ENCODE measurements around the gene SLC16A2.
A peak's percentile ranks its signal among the peaks of the same experiment; 100 is the strongest.

SLC16A2 gene

DNA sequence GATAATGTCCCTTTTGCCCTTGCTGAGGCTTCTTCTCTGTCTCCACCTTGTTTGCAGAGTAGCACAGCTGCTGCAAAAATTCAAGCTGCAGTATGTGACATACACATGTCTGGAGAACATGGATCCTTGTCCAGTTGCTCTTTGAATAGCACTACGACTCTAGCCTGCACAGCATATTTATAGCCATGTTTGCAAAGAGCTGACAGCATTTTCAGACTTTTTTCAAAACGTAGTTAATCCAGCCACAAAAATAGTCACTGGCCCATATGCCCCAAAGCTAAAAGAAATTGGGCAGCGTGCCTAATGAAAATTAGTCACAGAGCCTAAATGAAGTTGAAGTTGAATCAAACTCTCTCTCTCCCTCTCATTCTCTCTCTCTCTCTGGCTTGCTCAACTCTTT lies 17.5 kb downstream of the SLC16A2 start:
- Histone ChIP-seq H3K4me3 (no peak overlapping the region), H3K27ac (no peak overlapping the region)
- TF ChIP-seq, protein P1, sequence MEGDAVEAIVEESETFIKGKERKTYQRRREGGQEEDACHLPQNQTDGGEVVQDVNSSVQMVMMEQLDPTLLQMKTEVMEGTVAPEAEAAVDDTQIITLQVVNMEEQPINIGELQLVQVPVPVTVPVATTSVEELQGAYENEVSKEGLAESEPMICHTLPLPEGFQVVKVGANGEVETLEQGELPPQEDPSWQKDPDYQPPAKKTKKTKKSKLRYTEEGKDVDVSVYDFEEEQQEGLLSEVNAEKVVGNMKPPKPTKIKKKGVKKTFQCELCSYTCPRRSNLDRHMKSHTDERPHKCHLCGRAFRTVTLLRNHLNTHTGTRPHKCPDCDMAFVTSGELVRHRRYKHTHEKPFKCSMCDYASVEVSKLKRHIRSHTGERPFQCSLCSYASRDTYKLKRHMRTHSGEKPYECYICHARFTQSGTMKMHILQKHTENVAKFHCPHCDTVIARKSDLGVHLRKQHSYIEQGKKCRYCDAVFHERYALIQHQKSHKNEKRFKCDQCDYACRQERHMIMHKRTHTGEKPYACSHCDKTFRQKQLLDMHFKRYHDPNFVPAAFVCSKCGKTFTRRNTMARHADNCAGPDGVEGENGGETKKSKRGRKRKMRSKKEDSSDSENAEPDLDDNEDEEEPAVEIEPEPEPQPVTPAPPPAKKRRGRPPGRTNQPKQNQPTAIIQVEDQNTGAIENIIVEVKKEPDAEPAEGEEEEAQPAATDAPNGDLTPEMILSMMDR (IDR thresholded peaks at IDR 0.05) = no peak
- no peak for DNase-seq (ENCODE audit: low spot score)

DNA sequence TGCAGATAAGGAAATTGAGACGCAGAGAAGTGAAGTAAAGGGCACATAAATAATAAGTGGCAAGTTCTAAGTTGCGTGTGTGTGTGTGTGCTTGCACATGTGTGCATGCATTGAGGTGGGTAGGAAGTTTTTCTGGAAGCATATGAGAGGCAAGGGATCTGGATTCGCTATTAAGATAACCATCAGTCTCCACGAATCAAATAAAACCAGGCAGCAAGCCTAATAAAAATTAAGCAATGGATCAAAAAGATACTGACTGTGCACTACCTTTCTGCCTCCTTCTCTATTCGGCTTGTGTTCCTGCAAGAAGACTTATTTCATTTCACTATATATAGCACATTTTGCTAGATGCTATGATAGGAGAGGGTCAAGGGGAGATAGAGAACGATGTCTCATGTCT lies 23.8 kb downstream of the SLC16A2 start:
- DNase-seq (ENCODE audit: low spot score) = no peak
- Histone ChIP-seq H3K27ac (no peak overlapping the region), H3K4me3 (no peak overlapping the region)
- TF ChIP-seq, protein P1 (IDR thresholded peaks at IDR 0.05) = no peak

DNA sequence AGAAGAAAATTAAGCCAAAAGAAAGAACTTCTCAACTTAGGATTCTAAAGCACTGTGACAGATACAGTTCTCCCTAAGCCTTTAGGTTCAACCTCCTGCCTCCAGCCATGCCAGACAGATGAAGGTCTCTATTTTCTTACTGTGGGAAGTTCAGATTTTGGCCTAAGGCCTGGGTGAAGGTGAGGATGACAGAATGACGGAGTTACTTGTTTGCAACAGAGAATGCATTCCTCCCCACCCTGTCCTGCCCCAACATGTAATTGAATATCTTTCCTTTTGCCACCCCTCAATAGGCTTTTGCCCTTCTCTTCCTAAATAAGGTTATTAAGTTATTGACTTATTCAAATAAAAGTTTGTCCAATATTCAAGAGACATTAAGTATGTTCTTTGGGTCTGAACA lies 25.6 kb downstream of the SLC16A2 start:
- Histone ChIP-seq H3K4me3 (no peak overlapping the region), H3K27ac (no peak overlapping the region)
- TF ChIP-seq, protein P1 (IDR thresholded peaks at IDR 0.05) = no peak
- DNase-seq (ENCODE audit: low spot score) = peak; percentile 2

DNA sequence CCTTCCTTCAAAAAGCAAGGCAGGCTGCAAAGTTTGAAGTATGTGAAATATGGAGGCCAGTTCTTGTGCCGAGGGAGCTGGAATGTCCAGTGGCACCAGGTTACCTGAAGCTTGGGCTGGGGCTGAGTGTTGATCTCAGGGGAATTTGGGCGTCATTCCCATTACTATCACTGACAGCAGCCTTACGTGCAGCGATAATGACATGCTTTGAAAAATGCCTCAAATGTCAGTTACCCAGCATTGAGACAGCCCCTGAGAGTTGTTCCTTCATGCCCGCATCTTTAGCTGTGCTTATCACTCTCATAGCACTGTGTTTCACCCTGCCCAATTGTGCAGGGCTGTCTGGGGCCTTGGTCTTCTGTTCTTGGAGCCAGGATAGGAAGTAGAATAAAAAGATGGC lies 27.4 kb downstream of the SLC16A2 start:
- Histone ChIP-seq H3K4me3 (no peak overlapping the region), H3K27ac (no peak overlapping the region)
- TF ChIP-seq, protein P1 (IDR thresholded peaks at IDR 0.05) = no peak
- DNase-seq (ENCODE audit: low spot score) = peak; percentile 66

DNA sequence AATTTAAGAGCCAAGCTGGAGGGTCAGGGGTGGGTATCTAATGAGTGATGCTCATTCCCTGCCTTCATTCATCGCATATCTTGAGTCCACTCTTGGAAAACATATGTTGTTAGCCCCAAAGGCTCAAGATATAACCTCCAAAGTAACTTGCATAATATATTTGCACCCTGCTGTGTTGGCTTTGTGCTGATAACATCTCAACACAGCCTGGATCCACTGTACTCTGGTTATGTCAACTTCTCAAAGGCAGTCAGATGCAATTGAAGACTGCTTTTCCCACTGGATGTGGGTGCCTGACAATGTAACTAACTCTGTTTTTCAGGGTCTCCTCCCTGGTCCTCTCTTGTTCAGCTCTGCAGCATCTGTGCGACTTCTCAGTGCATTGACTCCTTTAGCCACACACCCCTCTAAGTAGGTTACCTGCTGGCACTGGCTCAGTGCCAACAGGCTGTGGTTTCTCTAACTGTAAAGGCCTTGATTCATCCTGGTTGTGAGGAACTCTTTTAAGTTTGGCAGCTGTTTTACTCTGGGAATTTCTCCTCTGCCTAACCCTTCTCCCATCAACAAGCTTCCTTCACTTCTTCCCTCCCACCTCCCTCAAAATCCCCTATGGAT lies 28.1 kb downstream of the SLC16A2 start:
- peak; percentile 24 for DNase-seq (ENCODE audit: low spot score)
- Histone ChIP-seq H3K27ac (no peak overlapping the region), H3K4me3 (no peak overlapping the region)
- TF ChIP-seq, protein P1 (IDR thresholded peaks at IDR 0.05) = no peak

DNA sequence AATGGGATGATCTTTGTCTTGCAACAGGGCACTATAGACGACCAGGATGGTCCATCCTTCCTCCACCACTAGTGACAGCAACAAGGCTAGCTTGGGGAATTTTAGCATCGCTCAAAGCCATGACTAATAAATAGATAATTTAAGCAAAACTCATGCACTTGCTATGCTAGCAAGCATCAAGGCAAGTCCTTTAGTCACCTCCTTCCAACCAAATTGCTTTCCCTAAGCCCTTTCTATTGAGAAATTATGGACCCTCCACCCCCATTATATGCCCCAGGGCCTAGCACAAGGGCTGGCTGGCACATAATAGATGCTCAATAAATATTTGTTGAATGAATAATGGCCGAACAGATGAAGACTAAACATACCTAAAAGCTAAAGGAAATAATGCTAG lies 28.6 kb downstream of the SLC16A2 start:
- no peak overlapping the region for H3K4me3 ChIP-seq
- TF ChIP-seq, protein P1 (IDR thresholded peaks at IDR 0.05) = no peak
- no peak for DNase-seq (ENCODE audit: low spot score)
- no peak overlapping the region for H3K27ac ChIP-seq

DNA sequence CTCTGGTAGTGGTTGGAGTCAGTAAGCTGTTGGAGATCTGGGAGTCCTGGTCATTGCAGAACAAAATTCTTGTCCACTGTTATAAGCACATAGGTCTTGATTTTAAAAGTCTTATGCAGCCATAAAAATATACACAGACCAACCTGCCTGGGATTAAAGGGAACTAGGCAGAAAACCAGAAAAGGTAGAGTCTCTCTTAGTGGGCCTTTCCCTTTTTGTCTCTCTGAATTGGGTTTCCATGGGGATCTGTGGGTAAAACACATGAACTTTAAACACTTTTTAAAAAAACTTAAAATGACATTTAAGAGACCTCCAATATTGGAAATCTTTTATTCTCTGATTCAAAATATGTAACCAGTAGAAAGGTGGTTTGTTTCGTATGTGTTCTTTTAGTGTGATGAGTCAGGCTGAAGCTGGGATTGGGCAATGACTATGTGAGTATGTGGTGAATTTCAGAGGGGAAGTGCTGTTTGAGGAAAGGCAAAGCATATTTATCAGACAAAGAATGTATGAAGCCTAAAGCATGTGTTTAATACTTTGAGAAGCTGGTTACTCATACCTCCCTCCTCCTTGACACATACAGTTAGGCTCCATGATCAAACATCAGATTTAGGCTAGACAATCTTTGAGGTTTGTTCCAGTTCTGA lies 29.6 kb downstream of the SLC16A2 start:
- DNase-seq (ENCODE audit: low spot score) = peak; percentile 26
- Histone ChIP-seq H3K27ac (peak overlapping the region in 1 of 2 donors; percentile 50), H3K4me3 (no peak overlapping the region)
- TF ChIP-seq, protein P1 (IDR thresholded peaks at IDR 0.05) = no peak

Data from coronary artery (tissue), 2 donors.